ENCODE measurements around the gene GRIA1. TPM values are rescaled to one million over a fixed set of nuclear protein-coding genes. Genes with fewer than 3 reads are reported as not detected.

Gene GRIA1
- total RNA-seq, 4 donors from 2014 or later = 0.63 to 1.2 (median 0.93) TPM

GRCh38 chr5:153546566-153546965, 56.1 kb downstream of the GRIA1 start:
- Histone ChIP-seq H3K27me3 (no peaks in the 10 kb centered on the region), H3K4me3 (no peak overlapping the region), H3K36me3 (no peaks in the 10 kb centered on the region), H3K4me1 (peaks cover 0 to 3% (median 2%) of the 10 kb centered on the region in 4 donors), H3K27ac (replicated peaks in 1 of 4) (no peak overlapping the region), H3K9me3 (no peaks in the 10 kb centered on the region)
- TF ChIP-seq, protein P1, sequence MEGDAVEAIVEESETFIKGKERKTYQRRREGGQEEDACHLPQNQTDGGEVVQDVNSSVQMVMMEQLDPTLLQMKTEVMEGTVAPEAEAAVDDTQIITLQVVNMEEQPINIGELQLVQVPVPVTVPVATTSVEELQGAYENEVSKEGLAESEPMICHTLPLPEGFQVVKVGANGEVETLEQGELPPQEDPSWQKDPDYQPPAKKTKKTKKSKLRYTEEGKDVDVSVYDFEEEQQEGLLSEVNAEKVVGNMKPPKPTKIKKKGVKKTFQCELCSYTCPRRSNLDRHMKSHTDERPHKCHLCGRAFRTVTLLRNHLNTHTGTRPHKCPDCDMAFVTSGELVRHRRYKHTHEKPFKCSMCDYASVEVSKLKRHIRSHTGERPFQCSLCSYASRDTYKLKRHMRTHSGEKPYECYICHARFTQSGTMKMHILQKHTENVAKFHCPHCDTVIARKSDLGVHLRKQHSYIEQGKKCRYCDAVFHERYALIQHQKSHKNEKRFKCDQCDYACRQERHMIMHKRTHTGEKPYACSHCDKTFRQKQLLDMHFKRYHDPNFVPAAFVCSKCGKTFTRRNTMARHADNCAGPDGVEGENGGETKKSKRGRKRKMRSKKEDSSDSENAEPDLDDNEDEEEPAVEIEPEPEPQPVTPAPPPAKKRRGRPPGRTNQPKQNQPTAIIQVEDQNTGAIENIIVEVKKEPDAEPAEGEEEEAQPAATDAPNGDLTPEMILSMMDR (IDR thresholded peaks at IDR 0.05) = no peak
- TF ChIP-seq POLR2AphosphoS5 (IDR thresholded peaks at IDR 0.05) = no peak
- no peak for TF ChIP-seq EP300 (IDR thresholded peaks at IDR 0.05)
- TF ChIP-seq POLR2A (IDR thresholded peaks at IDR 0.05; ENCODE audit: low read depth) = no peak
- intact Hi-C loops (cut with DNase I) = no loop called here
- WGBS = 77% methylated on average over 1 of the region's 1 CpG
- DNase-seq (ENCODE audit: extremely low spot score) = no peak

DNA sequence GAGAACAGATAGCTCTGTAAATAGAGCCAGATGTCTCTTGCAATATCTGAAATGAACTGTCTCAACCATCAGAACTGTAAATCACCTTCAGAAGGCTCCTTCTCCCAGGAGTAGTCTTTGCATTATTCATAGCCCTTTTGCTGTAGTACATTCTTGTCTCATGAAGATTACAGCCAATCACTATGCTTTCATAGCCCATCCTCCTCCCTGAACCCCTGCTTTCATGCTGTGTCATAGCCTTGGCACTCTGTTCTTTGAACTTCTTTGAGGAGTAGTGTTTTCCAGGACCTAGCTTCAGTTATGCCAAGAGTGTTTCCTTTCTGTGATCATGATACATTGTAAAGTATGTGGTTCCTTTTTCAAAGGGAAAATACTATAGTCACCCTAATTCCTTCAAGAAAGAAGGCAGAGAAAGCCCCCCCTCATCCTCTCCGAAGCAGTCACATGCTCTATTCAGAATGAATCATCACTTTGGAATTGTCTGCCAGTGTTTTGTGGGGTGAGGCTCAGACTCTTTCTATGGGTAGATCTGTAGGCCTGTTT, 61.1 kb downstream of the GRIA1 start:
- intact Hi-C loops (cut with DNase I) = no loop called here
- Histone ChIP-seq H3K27me3 (no peaks in the 10 kb centered on the region), H3K27ac (replicated peaks in 1 of 4) (peak overlapping the region in 2 of 4 donors; percentile 15 to 26), H3K4me3 (no peak overlapping the region), H3K9me3 (no peaks in the 10 kb centered on the region), H3K4me1 (peaks cover 0 to 17% (median 12%) of the 10 kb centered on the region in 4 donors), H3K36me3 (no peaks in the 10 kb centered on the region)
- no peak for DNase-seq (ENCODE audit: extremely low spot score)
- WGBS = 0% methylated on average over 1 of the region's 1 CpG
- TF ChIP-seq POLR2AphosphoS5 (IDR thresholded peaks at IDR 0.05) = no peak
- TF ChIP-seq EP300 (IDR thresholded peaks at IDR 0.05) = no peak
- TF ChIP-seq, protein P1 (IDR thresholded peaks at IDR 0.05) = no peak
- no peak for TF ChIP-seq POLR2A (IDR thresholded peaks at IDR 0.05; ENCODE audit: low read depth)

DNA sequence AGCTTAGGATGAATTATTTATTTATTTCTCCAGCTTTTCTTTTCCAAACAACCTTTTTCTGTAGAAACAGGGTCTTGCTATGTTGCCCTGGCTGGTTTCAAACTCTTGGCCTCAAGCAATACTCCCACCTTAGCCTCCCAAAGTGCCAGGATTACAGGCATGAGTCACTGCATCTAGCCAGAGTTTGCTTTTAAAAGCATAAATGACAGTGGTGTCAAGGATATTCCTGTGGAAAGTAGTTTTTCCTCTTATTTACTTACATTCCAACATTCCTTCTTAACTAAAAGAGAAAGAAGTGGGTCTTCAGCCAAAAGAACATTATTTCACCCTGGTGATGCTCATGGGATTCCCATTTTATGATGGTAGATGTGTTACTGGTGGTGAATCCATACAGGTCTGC, 62.4 kb downstream of the GRIA1 start:
- no peak for DNase-seq (ENCODE audit: extremely low spot score)
- H3K4me3 ChIP-seq = no peak overlapping the region
- TF ChIP-seq POLR2A (IDR thresholded peaks at IDR 0.05; ENCODE audit: low read depth) = no peak
- no peak for TF ChIP-seq EP300 (IDR thresholded peaks at IDR 0.05)
- TF ChIP-seq, protein P1 (IDR thresholded peaks at IDR 0.05) = no peak
- no peak for TF ChIP-seq POLR2AphosphoS5 (IDR thresholded peaks at IDR 0.05)
- intact Hi-C loops (cut with DNase I) = no loop called here
- no peaks in the 10 kb centered on the region for H3K27me3 ChIP-seq
- H3K4me1 ChIP-seq = peaks cover 0 to 17% (median 12%) of the 10 kb centered on the region in 4 donors
- no peaks in the 10 kb centered on the region for H3K36me3 ChIP-seq
- no peak overlapping the region for H3K27ac ChIP-seq (replicated peaks in 1 of 4)
- no peaks in the 10 kb centered on the region for H3K9me3 ChIP-seq

DNA sequence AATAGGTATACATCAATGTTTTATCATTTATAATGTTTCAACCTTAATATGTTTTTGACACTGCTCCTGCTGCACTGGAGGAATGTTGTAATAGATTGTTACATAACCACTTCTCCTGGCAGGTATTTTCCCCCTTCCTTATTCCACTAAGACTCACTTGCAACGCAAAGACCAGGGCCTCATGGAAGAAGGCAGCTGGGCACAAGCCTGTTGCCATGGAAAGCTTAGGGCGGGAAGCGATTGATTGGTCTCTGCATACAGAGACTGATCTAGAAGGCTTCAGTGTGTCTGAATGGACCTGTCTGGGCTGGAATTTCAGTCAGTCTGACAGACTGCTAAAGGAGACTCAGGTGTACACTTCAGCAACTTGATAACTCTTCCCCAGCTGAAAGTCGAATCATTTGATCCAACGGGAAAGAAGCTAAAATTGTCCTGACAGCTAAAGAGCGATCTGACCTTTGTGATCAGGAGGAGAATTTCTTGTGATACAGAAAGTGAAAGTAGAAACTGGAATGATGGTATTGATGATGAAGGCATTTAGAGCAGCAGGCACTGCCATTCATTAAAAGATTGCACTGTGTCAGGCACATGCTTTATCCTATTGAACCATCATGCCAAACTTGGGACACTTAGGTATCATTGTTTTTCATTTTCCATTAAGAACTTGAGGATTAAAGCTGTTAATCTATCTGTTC, 65.1 kb downstream of the GRIA1 start:
- H3K27me3 ChIP-seq = no peaks in the 10 kb centered on the region
- H3K27ac ChIP-seq (replicated peaks in 1 of 4) = no peak overlapping the region
- no peaks in the 10 kb centered on the region for H3K36me3 ChIP-seq
- 76% methylated on average over 6 of the region's 6 CpGs for WGBS
- no peak overlapping the region for H3K4me3 ChIP-seq
- no peaks in the 10 kb centered on the region for H3K9me3 ChIP-seq
- no peak for DNase-seq (ENCODE audit: extremely low spot score)
- peaks cover 0 to 17% (median 12%) of the 10 kb centered on the region in 4 donors for H3K4me1 ChIP-seq
- intact Hi-C loops (cut with DNase I) = no loop called here
- no peak for TF ChIP-seq EP300 (IDR thresholded peaks at IDR 0.05)
- TF ChIP-seq POLR2AphosphoS5 (IDR thresholded peaks at IDR 0.05) = no peak
- TF ChIP-seq, protein P1 (IDR thresholded peaks at IDR 0.05) = no peak
- TF ChIP-seq POLR2A (IDR thresholded peaks at IDR 0.05; ENCODE audit: low read depth) = no peak
